Small intestine (tissue), 7 donors: ENCODE results near the gene MRPL4. TPM values are rescaled to one million over a fixed set of nuclear protein-coding genes. Genes with fewer than 3 reads are reported as not detected.

ENCODE experiments used
- DNase-seq, 2 donors: peaks; one replicate each; pipeline versions ENCODE4 v3.0.0 to v3.0.0-alpha.2; 2013
- FAIRE-seq: peaks from 2 replicates; lab custom pipeline; 2012; peaks lifted over from hg19 to GRCh38; lab: Jason Lieb, UNC
- H3K27ac ChIP-seq, 3 donors: one replicate each; pipeline ENCODE4 v1.5.1; 2013; ENCODE audit warnings: low read length in 2 of 3, mild to moderate bottlenecking in 2 of 3, control low read depth in 1 of 3, inconsistent platforms in 1 of 3, low read depth in 1 of 3, moderate library complexity in 1 of 3
- H3K27me3 ChIP-seq, 3 donors: one replicate each; pipeline ENCODE4 v1.6.1; 2013; ENCODE audit warnings: low read length in 3 of 3, inconsistent platforms in 1 of 3; ENCODE audit not compliant: control insufficient read depth in 3 of 3, insufficient read depth in 3 of 3
- H3K36me3 ChIP-seq, 3 donors: one replicate each; pipeline ENCODE4 v1.6.1; 2013; ENCODE audit warnings: low read length in 3 of 3, inconsistent platforms in 1 of 3, low read depth in 1 of 3, mild to moderate bottlenecking in 1 of 3, moderate library complexity in 1 of 3; ENCODE audit not compliant: control insufficient read depth in 3 of 3, insufficient read depth in 2 of 3
- H3K4me1 ChIP-seq, 3 donors: one replicate each; pipeline ENCODE4 v1.6.1; 2013; ENCODE audit warnings: low read length in 2 of 3, inconsistent platforms in 1 of 3, low read depth in 1 of 3, mild to moderate bottlenecking in 1 of 3, moderate library complexity in 1 of 3; ENCODE audit not compliant: control insufficient read depth in 3 of 3, insufficient read depth in 2 of 3
- H3K4me3 ChIP-seq, 3 donors: one replicate each; pipeline ENCODE4 v1.5.1; 2013; ENCODE audit warnings: low read length in 3 of 3, control low read depth in 1 of 3, inconsistent platforms in 1 of 3, low read depth in 1 of 3, mild to moderate bottlenecking in 1 of 3, moderate library complexity in 1 of 3
- H3K9me3 ChIP-seq, 2 donors: one replicate each; pipeline ENCODE4 v1.6.1; 2013; ENCODE audit warnings: low read depth in 1 of 2, low read length in 1 of 2; ENCODE audit not compliant: control insufficient read depth in 2 of 2, insufficient read depth in 1 of 2
- WGBS, 3 donors: extraction: QIAGEN DNeasy Blood & Tissue Kit; methylation state at CpG; one replicate each; pipeline ENCODE4 v1.1.7; 2013; 5-methylcytosine and 5-hydroxymethylcytosine counted together
- polyA plus RNA-seq, 4 donors: library from polyadenylated mRNA; stranded (reverse) in 3 of 4; unstranded in 1 of 4; fragments of 200-250 nt in 3 of 4; fragments of 120-200 nt in 1 of 4; gene quantifications; one replicate each; pipeline versions ENCODE4 v1.2.1 to v1.2.3, GENCODE V29; 2013
- donor health status: healthy with polysubstance abuse.
- donor health status: control.
- donor health status: control.
- donor health status: Bipolar disorder and iron deficiency.
- donor health status: healthy.

Gene MRPL4
- polyA plus RNA-seq, 4 donors, result 35.0 to 85.8 (median 48.0) TPM

- 1 to 3% (median 1%) methylated on average over 29 to 45 of the region's 45 CpGs for WGBS, 3 donors
- H3K4me3 ChIP-seq, result peak within 1 kb of the TSS in 1 of 3 donors; percentile 28
Measured at GRCh38 chr19:10289836-10290356, 37.9 kb downstream of the MRPL4 start, which contains the start of gene ICAM5. ICAM5 (plus strand) TSS chr19:10289952; CDS start chr19:10290044, 92 bp downstream.

GRCh38 chr19:10290357-10290875 lies 38.4 kb downstream of the MRPL4 start:
- H3K4me3 ChIP-seq, result peak overlapping the region in 1 of 3 donors; percentile 28
- no peak for DNase-seq
- H3K27me3 ChIP-seq, result peaks cover 4 to 88% (median 41%) of the 10 kb centered on the region in 3 donors
- FAIRE-seq, result no peak
- WGBS, 3 donors, result 1 to 2% (median 2%) methylated on average over 29 to 30 of the region's 30 CpGs
- H3K9me3 ChIP-seq, result peaks cover 0 to 8% of the 10 kb centered on the region in 2 donors
- H3K4me1 ChIP-seq, result peaks cover 0 to 57% (median 4%) of the 10 kb centered on the region in 3 donors
- H3K36me3 ChIP-seq, result peaks cover 0 to 3% (median 0%) of the 10 kb centered on the region in 3 donors
- H3K27ac ChIP-seq, result no peak overlapping the region

More at GRCh38 chr19:10289836-10290356, 37.9 kb downstream of the MRPL4 start, which contains the start of gene ICAM5:
- DNase-seq (no peak), FAIRE-seq (no peak)
- Histone ChIP-seq H3K9me3 (peaks cover 0 to 8% of the 10 kb centered on the region in 2 donors), H3K36me3 (peaks cover 0 to 8% (median 0%) of the 10 kb centered on the region in 3 donors), H3K27me3 (peaks cover 4 to 83% (median 37%) of the 10 kb centered on the region in 3 donors), H3K4me1 (peaks cover 0 to 53% (median 4%) of the 10 kb centered on the region in 3 donors), H3K27ac (no peak within 1 kb of the TSS)

GRCh38 chr19:10290876-10291553 lies 39.0 kb downstream of the MRPL4 start:
- 1 to 3% (median 1%) methylated on average over 45 to 57 of the region's 57 CpGs for WGBS, 3 donors
- DNase-seq, result peak; percentile 53 to 72
- no peaks in the 10 kb centered on the region for H3K36me3 ChIP-seq
- H3K27me3 ChIP-seq, result peaks cover 4 to 94% (median 42%) of the 10 kb centered on the region in 3 donors
- no peak overlapping the region for H3K27ac ChIP-seq
- H3K4me1 ChIP-seq, result peaks cover 0 to 63% (median 7%) of the 10 kb centered on the region in 3 donors
- no peak for FAIRE-seq
- peaks cover 0 to 11% of the 10 kb centered on the region in 2 donors for H3K9me3 ChIP-seq
- peak overlapping the region; percentile 14 to 23 (median 19) for H3K4me3 ChIP-seq

GRCh38 chr19:10291554-10292205 lies 39.7 kb downstream of the MRPL4 start:
- no peak for FAIRE-seq
- WGBS, 3 donors, result 1 to 3% (median 2%) methylated on average over 48 to 49 of the region's 49 CpGs
- H3K36me3 ChIP-seq, result no peaks in the 10 kb centered on the region
- peaks cover 4 to 98% (median 47%) of the 10 kb centered on the region in 3 donors for H3K27me3 ChIP-seq
- peaks cover 0 to 11% of the 10 kb centered on the region in 2 donors for H3K9me3 ChIP-seq
- no peak for DNase-seq
- no peak overlapping the region for H3K27ac ChIP-seq
- H3K4me1 ChIP-seq, result peaks cover 0 to 61% (median 8%) of the 10 kb centered on the region in 3 donors
- H3K4me3 ChIP-seq, result peak overlapping the region; percentile 14 to 23 (median 19)

GRCh38 chr19:10292206-10292788 lies 40.3 kb downstream of the MRPL4 start:
- H3K9me3 ChIP-seq, result peaks cover 0 to 11% of the 10 kb centered on the region in 2 donors
- peaks cover 4 to 95% (median 49%) of the 10 kb centered on the region in 3 donors for H3K27me3 ChIP-seq
- DNase-seq (peak; percentile 79 to 84), FAIRE-seq (no peak)
- peaks cover 0 to 55% (median 8%) of the 10 kb centered on the region in 3 donors for H3K4me1 ChIP-seq
- no peaks in the 10 kb centered on the region for H3K36me3 ChIP-seq
- 1 to 3% (median 1%) methylated on average over 43 to 45 of the region's 45 CpGs for WGBS, 3 donors
- no peak overlapping the region for H3K27ac ChIP-seq
- H3K4me3 ChIP-seq, result peak overlapping the region in 2 of 3 donors; percentile 14 to 23

GRCh38 chr19:10292789-10293636 lies 41.0 kb downstream of the MRPL4 start:
- H3K36me3 ChIP-seq, result no peaks in the 10 kb centered on the region
- H3K4me3 ChIP-seq, result peak overlapping the region in 2 of 3 donors; percentile 14 to 23
- DNase-seq, result peak in 1 of 2 donors; percentile 48
- 11 to 18% (median 14%) methylated on average over 54 to 56 of the region's 56 CpGs for WGBS, 3 donors
- peaks cover 0 to 11% of the 10 kb centered on the region in 2 donors for H3K9me3 ChIP-seq
- no peak for FAIRE-seq
- H3K4me1 ChIP-seq, result peaks cover 0 to 49% (median 8%) of the 10 kb centered on the region in 3 donors
- no peak overlapping the region for H3K27ac ChIP-seq
- H3K27me3 ChIP-seq, result peaks cover 4 to 88% (median 47%) of the 10 kb centered on the region in 3 donors

- Histone ChIP-seq H3K36me3 (no peaks in the 10 kb centered on the region), H3K4me1 (peaks cover 0 to 42% (median 8%) of the 10 kb centered on the region in 3 donors), H3K27me3 (peaks cover 4 to 80% (median 45%) of the 10 kb centered on the region in 3 donors), H3K4me3 (no peak overlapping the region), H3K27ac (no peak overlapping the region), H3K9me3 (peaks cover 0 to 11% of the 10 kb centered on the region in 2 donors)
- DNase-seq (no peak), FAIRE-seq (no peak)
- WGBS, 3 donors, result 18 to 30% (median 26%) methylated on average over 48 to 49 of the region's 49 CpGs
Measured at GRCh38 chr19:10293637-10294367, 41.8 kb downstream of the MRPL4 start.
